Activated B cell treated with CpG ODN at 0.5 μM for 24 hours (primary cell): ENCODE results near the gene TEPSIN. TPM values are rescaled to one million over a fixed set of nuclear protein-coding genes. Genes with fewer than 3 reads are reported as not detected.
A peak's percentile ranks its signal among the peaks of the same experiment; 100 is the strongest.

ENCODE experiments used
- ATAC-seq: fragments of 200-7000 bp; cut with Tn5 transposase; one replicate; pipeline ENCODE4 v1.10.0; 2021; ENCODE audit warnings: low read depth, mild to moderate bottlenecking, moderate library complexity
- CTCF ChIA-PET: fragments of 350-600 bp; sonication (Branson Sonifier 250); formaldehyde crosslinking; loops from one replicate; lab custom pipeline; 2021; ENCODE audit warnings: antibody characterized with exemption; lab: Charles Lee
- POLR2A ChIA-PET: fragments of 350-600 bp; sonication (Branson Sonifier 250); formaldehyde crosslinking; loops from one replicate; lab custom pipeline; 2021; ENCODE audit warnings: antibody characterized with exemption; lab: Charles Lee
- DNase-seq: peaks from one replicate; pipeline ENCODE4 v3.0.0; 2022
- H3K27ac Mint-ChIP-seq: one replicate; pipeline ENCODE4 v1.8.0; 2020; ENCODE audit warnings: mixed read lengths
- H3K27me3 Mint-ChIP-seq: one replicate; pipeline ENCODE4 v1.8.0; 2021; ENCODE audit warnings: mixed read lengths
- H3K36me3 Mint-ChIP-seq: one replicate; pipeline ENCODE4 v1.8.0; 2021; ENCODE audit warnings: low read depth, mixed read lengths
- H3K4me1 Mint-ChIP-seq: one replicate; pipeline ENCODE4 v1.8.0; 2021; ENCODE audit warnings: mixed read lengths
- H3K4me3 Mint-ChIP-seq: one replicate; pipeline ENCODE4 v1.8.0; 2020; ENCODE audit warnings: mild to moderate bottlenecking, mixed read lengths
- H3K9me3 Mint-ChIP-seq: one replicate; pipeline ENCODE4 v1.8.0; 2020; ENCODE audit warnings: mixed read lengths
- intact Hi-C: fragments of 100-400 bp; cut with micrococcal nuclease; formaldehyde crosslinking; loops from one replicate; pipeline ENCODE4 v1.15.1; 2024
- total RNA-seq: library from RNA; stranded (reverse); gene quantifications from 2 replicates; pipeline ENCODE4 v1.2.3, GENCODE V29; 2022
- TF ChIP-seq, protein P1 (sequence below): fragments of 200-600 bp; IDR thresholded peaks from one replicate; pipeline ENCODE4 v1.8.0; 2022; ENCODE audit warnings: antibody characterized with exemption, mild to moderate bottlenecking

TEPSIN gene
- total RNA-seq, 1 donor from 2014 or later, result 102 TPM

DNA sequence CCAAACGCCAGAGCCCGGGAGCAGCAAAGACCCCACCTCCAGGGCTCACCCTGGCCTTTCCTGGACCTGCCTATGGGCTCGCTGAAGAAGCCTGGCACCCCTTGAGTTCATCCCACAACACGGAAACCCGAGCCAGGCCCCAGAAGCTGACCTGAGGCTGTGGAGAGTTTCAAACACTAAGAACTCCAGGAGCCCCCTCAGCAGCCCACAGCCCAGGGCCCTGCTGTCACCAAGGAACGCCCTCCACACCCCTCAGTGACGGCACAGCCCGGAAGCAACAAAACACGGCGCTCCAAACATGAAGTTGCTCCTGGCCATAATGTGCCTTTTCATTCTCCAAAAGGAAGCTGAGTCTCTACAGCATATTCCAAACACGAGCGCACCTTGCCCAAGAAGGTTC, 47.0 kb upstream of the TEPSIN start:
- peaks cover 31% of the 10 kb centered on the region for H3K4me1 Mint-ChIP-seq
- ChIA-PET CTCF (interaction anchor here (1.4 kb wide), 1 partner anchor 267 kb away, joined by 4 read pairs; no protein-coding TSS in a partner anchor), POLR2A (interaction anchor here (0.6 to 2.5 kb wide), 4 partner anchors 9 to 229 kb away, joined by 4 to 11 read pairs (median 6); partner anchors contain the start of gene SLC38A10)
- DNase-seq (no peak), ATAC-seq (no peak)
- no peaks in the 10 kb centered on the region for H3K27me3 Mint-ChIP-seq
- TF ChIP-seq, protein P1, sequence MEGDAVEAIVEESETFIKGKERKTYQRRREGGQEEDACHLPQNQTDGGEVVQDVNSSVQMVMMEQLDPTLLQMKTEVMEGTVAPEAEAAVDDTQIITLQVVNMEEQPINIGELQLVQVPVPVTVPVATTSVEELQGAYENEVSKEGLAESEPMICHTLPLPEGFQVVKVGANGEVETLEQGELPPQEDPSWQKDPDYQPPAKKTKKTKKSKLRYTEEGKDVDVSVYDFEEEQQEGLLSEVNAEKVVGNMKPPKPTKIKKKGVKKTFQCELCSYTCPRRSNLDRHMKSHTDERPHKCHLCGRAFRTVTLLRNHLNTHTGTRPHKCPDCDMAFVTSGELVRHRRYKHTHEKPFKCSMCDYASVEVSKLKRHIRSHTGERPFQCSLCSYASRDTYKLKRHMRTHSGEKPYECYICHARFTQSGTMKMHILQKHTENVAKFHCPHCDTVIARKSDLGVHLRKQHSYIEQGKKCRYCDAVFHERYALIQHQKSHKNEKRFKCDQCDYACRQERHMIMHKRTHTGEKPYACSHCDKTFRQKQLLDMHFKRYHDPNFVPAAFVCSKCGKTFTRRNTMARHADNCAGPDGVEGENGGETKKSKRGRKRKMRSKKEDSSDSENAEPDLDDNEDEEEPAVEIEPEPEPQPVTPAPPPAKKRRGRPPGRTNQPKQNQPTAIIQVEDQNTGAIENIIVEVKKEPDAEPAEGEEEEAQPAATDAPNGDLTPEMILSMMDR, result no peak
- H3K4me3 Mint-ChIP-seq, result peak overlapping the region; percentile 86
- peak overlapping the region; percentile 89 for H3K27ac Mint-ChIP-seq
- H3K9me3 Mint-ChIP-seq, result no peaks in the 10 kb centered on the region
- intact Hi-C loops, result no loop called here
- H3K36me3 Mint-ChIP-seq, result peaks cover 40% of the 10 kb centered on the region

DNA sequence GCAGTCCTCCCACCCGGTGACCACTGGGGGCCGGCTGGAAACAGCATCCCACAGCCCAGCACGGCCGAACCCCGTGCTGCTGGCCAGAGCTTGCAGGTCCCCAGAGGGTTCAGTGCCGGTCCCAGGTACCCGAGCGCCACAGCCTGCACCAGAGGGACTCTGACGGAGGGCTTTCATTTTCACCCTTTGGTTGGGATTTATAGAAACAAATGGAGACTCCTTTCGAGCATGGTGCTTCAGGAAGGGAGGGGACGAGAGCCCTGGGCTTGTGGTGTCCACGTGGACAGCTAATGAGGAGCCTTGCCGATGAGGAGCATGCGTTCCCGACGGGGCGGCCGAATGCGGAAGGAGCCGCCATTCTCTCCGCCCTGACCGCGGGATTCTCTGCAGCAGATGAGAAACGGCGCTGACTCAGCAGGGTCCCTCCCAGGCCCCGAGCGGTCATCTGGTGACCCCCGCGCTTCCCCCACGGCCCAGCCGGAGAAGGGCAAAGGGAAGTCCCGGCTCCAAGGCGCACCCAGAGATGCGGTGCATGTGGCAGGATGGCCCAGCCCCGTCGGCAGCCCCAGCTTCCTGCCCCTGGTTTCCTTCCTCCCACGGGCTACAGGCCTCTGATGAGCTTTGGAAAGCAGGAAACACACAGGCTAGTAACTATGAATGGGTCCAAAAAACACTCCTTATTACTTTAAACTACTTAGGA, 46.5 kb upstream of the TEPSIN start:
- peaks cover 30% of the 10 kb centered on the region for H3K4me1 Mint-ChIP-seq
- H3K4me3 Mint-ChIP-seq, result peak overlapping the region; percentile 86
- POLR2A ChIA-PET, result interaction anchor here (0.6 to 2.5 kb wide), 7 partner anchors 8 to 267 kb away, joined by 3 to 11 read pairs (median 4); partner anchors contain the start of genes FAAP100 and SLC38A10
- DNase-seq (peak; percentile 49), ATAC-seq (peak; percentile 71)
- H3K36me3 Mint-ChIP-seq, result peaks cover 43% of the 10 kb centered on the region
- H3K27ac Mint-ChIP-seq, result peak overlapping the region; percentile 89
- TF ChIP-seq, protein P1, result no peak
- intact Hi-C loops, result no loop called here
- H3K27me3 Mint-ChIP-seq, result no peaks in the 10 kb centered on the region
- H3K9me3 Mint-ChIP-seq, result no peaks in the 10 kb centered on the region
- CTCF ChIA-PET, result interaction anchor here (1.3 to 1.4 kb wide), 2 partner anchors 46 to 267 kb away, joined by 3 to 4 read pairs; partner anchors contain the start of genes NDUFAF8 and TEPSIN

DNA sequence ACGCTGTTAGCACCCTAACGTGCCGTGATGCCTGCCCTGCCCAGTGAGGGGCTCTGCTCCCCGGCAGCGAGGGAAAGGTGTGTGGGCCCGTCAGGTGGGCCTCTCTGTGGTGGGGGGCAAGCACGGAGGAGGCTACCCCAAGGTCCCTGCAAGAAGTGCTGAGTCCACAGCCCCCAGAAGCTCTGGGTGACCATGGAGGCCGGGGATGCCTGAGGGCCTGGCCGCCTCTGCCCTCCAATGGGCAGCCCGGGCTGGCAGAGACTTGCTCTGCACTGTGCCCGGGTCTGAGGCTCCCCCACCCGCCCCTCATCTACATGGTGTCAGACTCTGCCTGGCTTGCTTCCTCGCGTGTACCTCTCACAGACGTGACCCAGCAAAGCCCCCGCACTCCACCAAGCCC, 44.0 kb upstream of the TEPSIN start:
- Mint-ChIP-seq H3K4me1 (peaks cover 27% of the 10 kb centered on the region), H3K9me3 (no peaks in the 10 kb centered on the region), H3K27ac (no peak overlapping the region), H3K4me3 (no peak overlapping the region), H3K36me3 (peaks cover 43% of the 10 kb centered on the region), H3K27me3 (no peaks in the 10 kb centered on the region)
- ATAC-seq, result no peak
- intact Hi-C loops, result no loop called here
- POLR2A ChIA-PET, result interaction anchor here (0.6 kb wide), 1 partner anchor 16 kb away, joined by 3 read pairs; no protein-coding TSS in a partner anchor
- CTCF ChIA-PET, result no interaction called here
- no peak for DNase-seq
- TF ChIP-seq, protein P1, result no peak

DNA sequence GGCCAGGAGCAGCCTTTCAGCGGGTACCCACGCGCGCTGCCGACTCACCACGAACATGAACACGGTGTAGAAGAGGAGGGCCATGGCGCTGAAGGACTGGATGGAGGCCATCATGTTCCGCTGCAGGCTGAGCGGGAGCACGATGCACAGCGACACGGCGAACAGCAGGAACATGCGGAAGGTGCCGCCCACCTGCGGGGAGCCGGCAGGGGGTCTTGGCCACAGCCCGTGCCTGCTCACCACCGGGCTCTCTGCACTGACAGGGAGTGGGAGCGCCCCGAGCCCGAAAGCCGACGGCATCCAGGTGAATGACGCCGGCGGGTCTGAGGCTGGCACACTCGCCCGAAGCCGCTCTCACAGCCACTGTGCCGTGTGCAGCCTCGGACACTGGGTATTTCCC, 43.3 kb upstream of the TEPSIN start:
- no peaks in the 10 kb centered on the region for H3K9me3 Mint-ChIP-seq
- ATAC-seq (no peak), DNase-seq (no peak)
- TF ChIP-seq, protein P1, result no peak
- H3K27me3 Mint-ChIP-seq, result no peaks in the 10 kb centered on the region
- H3K36me3 Mint-ChIP-seq, result peaks cover 44% of the 10 kb centered on the region
- POLR2A ChIA-PET, result no interaction called here
- no peak overlapping the region for H3K4me3 Mint-ChIP-seq
- intact Hi-C loops, result no loop called here
- CTCF ChIA-PET, result no interaction called here
- H3K27ac Mint-ChIP-seq, result no peak overlapping the region
- peaks cover 25% of the 10 kb centered on the region for H3K4me1 Mint-ChIP-seq

DNA sequence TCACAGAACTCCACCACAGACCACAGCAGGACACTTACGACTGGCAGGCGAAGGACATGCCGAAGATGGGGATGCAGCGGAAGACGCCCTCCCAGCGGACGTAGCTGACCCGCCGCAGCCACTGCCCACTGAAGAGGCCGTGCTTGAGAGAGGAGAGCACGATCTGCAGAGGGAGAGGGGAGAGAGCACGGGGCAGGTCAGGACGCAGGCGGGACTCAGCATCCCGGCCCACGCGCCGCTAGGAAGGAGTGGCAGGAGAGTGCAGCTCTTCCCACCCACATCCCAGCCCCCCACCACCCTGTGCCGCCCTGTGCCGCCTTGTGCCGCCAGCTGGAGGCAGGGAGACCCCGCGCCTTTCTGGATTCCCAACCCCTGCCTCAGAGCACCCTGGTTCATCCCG, 41.7 kb upstream of the TEPSIN start:
- no peak for DNase-seq
- intact Hi-C loops, result no loop called here
- no peaks in the 10 kb centered on the region for H3K27me3 Mint-ChIP-seq
- no peak overlapping the region for H3K4me3 Mint-ChIP-seq
- TF ChIP-seq, protein P1, result no peak
- peaks cover 13% of the 10 kb centered on the region for H3K4me1 Mint-ChIP-seq
- POLR2A ChIA-PET, result no interaction called here
- H3K27ac Mint-ChIP-seq, result no peak overlapping the region
- no peak for ATAC-seq
- no peaks in the 10 kb centered on the region for H3K9me3 Mint-ChIP-seq
- peaks cover 55% of the 10 kb centered on the region for H3K36me3 Mint-ChIP-seq
- CTCF ChIA-PET, result no interaction called here
